ENCODE measurements around the gene BTBD16.

- TF ChIP-seq CTCF (IDR thresholded peaks at IDR 0.05 in 2 of 3, conservative IDR thresholded peaks at IDR 0.05 in 1 of 3; ENCODE audit: control insufficient read depth in 2 of 3, extremely low read depth in 1 of 3, insufficient read depth in 1 of 3, low read depth in 3 of 3, low read length in 3 of 3), result no peak
- TF ChIP-seq ZSCAN29 (IDR thresholded peaks at IDR 0.05), result no peak
- TF ChIP-seq ZNF274 (IDR thresholded peaks at IDR 0.05; ENCODE audit: insufficient read depth, insufficient read length), result no peak
- TF ChIP-seq RAD51 (IDR thresholded peaks at IDR 0.05), result no peak
- no peak for TF ChIP-seq EP300 (IDR thresholded peaks at IDR 0.05; ENCODE audit: borderline replicate concordance in 1 of 2, control insufficient read depth in 1 of 2, low read depth in 2 of 2, low read length in 2 of 2)
- TF ChIP-seq, protein P1, sequence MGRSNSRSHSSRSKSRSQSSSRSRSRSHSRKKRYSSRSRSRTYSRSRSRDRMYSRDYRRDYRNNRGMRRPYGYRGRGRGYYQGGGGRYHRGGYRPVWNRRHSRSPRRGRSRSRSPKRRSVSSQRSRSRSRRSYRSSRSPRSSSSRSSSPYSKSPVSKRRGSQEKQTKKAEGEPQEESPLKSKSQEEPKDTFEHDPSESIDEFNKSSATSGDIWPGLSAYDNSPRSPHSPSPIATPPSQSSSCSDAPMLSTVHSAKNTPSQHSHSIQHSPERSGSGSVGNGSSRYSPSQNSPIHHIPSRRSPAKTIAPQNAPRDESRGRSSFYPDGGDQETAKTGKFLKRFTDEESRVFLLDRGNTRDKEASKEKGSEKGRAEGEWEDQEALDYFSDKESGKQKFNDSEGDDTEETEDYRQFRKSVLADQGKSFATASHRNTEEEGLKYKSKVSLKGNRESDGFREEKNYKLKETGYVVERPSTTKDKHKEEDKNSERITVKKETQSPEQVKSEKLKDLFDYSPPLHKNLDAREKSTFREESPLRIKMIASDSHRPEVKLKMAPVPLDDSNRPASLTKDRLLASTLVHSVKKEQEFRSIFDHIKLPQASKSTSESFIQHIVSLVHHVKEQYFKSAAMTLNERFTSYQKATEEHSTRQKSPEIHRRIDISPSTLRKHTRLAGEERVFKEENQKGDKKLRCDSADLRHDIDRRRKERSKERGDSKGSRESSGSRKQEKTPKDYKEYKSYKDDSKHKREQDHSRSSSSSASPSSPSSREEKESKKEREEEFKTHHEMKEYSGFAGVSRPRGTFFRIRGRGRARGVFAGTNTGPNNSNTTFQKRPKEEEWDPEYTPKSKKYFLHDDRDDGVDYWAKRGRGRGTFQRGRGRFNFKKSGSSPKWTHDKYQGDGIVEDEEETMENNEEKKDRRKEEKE (IDR thresholded peaks at IDR 0.05), result no peak
- no peak for TF ChIP-seq TAF1 (IDR thresholded peaks at IDR 0.05; ENCODE audit: borderline replicate concordance, low read depth, low read length)
- TF ChIP-seq RB1 (IDR thresholded peaks at IDR 0.05; ENCODE audit: borderline replicate concordance), result no peak
- TF ChIP-seq RAD21 (IDR thresholded peaks at IDR 0.05; ENCODE audit: insufficient read depth, low read depth, low read length), result no peak
- TF ChIP-seq TARDBP (IDR thresholded peaks at IDR 0.05; ENCODE audit: borderline replicate concordance), result no peak
- no peak for TF ChIP-seq EZH2 (IDR thresholded peaks at IDR 0.05; ENCODE audit: borderline replicate concordance, control insufficient read depth, low read depth, low read length)
- no peak for TF ChIP-seq CHD2 (IDR thresholded peaks at IDR 0.05; ENCODE audit: borderline replicate concordance, low read depth, low read length)
- no peak for TF ChIP-seq NFIC (IDR thresholded peaks at IDR 0.05; ENCODE audit: low read depth, low read length)
- TF ChIP-seq EGR1 (IDR thresholded peaks at IDR 0.05; ENCODE audit: borderline replicate concordance in 1 of 2, low read depth in 2 of 2, low read length in 2 of 2), result no peak
Measured at GRCh38 chr10:122246830-122247520, 24.1 kb upstream of the BTBD16 start.
